ENCODE data around the gene TEKT1. TPM values are rescaled to one million over a fixed set of nuclear protein-coding genes. Genes with fewer than 3 reads are reported as not detected.

The TEKT1 gene
- polyA plus RNA-seq, 3 donors = 0.93 to 1.2 (median 0.94) TPM

DNA sequence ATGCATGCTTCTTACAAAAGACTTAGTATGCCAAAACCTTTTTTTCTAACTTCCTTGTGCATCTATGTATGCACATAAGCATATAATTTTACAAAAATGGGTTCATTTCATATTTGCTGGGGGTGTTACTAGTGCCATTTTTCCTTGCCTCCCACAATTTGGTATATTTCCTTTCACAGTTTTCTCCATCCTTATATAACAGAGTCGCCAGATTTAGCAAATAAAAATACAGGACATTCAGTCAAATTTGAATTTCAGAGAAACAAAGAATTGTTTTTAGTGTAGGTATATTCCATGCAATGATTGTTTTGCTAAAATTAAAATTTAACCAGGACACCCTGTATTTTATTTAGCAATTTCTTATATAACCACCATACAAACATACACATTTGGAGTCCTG is 59.5 kb downstream of the TEKT1 start:
- no peak for DNase-seq (ENCODE audit: low read depth in 3 of 3, low spot score in 2 of 3)

DNA sequence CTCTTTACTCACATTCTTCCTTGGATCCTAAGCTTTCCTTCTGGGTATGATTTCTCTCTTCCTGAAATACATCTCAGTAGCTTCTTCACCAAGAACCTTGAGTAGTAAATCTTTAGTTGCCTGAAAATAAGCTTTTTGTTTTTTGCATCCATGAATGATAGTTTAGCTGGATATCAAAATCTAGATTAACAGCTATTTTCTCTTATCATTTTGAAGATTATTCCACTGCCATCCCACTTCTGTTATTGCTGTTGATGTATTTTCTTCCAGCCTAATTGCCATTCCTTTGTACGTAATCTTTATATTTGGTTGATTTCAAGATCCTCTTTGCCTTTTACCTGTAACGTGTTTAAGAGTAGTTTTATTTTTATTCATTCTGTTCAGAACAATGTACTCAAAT is 63.1 kb downstream of the TEKT1 start:
- DNase-seq (ENCODE audit: low read depth in 3 of 3, low spot score in 2 of 3) = no peak

DNA sequence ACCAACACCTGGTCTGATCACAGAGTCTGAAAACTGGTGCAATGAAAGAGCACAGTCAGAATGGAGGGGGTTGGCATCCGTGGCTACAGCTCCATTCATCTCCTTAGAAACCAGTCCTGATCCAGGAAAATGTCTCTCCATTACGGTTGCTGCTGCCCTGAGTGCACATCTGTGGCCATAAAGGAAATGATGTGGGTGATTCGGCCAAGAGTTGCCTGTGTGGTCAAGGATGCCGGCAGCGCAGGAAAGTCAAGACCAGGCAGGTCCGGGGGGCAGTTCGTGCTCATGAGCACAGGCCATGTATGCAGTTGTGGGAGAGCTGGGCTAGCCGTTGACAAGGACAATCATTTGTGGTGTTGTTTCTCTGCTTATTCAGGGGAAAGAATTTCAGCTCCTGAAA is 69.8 kb downstream of the TEKT1 start:
- no peak for DNase-seq (ENCODE audit: low read depth in 3 of 3, low spot score in 2 of 3)

DNA sequence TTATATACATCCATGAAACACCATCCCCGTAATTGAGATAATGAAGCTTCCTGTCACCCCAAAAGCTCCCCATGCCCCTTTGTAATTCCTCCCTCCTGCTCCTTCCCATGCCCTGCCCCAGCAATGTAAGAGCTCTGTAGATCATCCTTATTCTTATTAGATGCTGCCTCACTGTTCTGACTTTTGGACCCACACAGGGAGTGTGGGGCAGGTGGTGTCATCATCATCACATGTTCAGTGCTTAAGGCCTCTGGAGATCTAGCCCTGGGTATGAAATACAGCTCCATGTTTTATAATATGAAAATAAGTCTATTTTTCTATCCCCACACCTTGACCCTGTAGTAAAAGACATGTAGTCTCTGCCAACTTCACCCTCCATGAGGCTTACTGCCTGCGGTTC is 73.8 kb downstream of the TEKT1 start:
- no peak for DNase-seq (ENCODE audit: low read depth in 3 of 3, low spot score in 2 of 3)

DNA sequence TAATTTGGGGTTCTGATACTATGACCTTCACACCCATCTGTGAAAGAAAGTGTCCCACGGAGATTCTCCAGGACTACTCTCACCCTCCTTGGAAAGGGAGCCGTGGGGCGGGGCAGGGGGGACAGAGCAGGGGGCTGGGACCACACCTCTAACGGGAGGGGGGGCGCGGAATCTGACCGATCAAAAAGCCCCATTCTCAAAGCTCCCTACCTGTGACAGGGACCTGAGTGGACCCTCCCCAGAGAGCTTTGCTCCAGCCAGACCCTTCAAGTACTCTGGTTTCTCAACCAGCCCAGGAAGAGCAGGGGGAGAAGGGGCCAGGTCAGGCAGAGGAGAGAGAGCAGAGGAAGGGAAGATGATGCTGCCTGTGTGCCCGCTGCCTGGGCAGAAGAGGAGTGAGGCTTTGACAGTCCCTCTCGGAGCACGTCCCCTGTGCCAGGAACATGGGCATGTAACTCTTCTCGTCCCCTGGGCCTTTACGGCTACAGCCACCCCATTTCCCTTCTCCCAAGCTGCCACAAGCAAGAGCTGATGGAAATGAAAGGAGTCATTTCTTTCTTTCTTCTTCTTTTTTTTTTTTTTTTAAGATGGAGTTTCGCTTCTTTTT is 75.0 kb downstream of the TEKT1 start:
- DNase-seq (ENCODE audit: low read depth in 3 of 3, low spot score in 2 of 3) = no peak

DNA sequence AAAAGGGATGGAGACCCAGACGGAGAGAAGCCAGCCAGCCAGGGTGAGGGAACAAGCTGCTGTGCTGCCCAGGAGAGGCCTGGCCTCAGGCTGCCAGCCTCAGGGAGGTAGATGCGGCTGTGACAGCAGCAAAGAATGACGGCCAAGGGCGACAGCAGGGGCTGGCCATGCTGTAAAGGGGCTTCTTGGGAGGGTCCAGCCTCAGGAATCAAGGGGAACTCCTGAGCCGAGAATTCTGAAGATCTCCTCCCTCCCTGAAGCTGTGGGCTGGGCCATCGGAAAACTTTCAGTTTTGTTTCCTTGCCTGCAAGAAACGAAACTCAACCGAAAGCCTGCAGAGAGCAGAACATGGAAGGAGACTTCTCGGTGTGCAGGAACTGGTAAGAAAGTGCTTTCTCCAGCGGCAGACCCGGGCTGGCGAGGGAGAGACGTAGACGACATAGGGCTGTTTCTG is 75.8 kb downstream of the TEKT1 start, which contains the start of gene XAF1:
Gene XAF1, plus strand, starts transcription at position 316 of the 454 bp plus-strand sequence. Its CDS starts 33 bp downstream, at position 349.
- DNase-seq (ENCODE audit: low read depth in 3 of 3, low spot score in 2 of 3) = no peak

DNA sequence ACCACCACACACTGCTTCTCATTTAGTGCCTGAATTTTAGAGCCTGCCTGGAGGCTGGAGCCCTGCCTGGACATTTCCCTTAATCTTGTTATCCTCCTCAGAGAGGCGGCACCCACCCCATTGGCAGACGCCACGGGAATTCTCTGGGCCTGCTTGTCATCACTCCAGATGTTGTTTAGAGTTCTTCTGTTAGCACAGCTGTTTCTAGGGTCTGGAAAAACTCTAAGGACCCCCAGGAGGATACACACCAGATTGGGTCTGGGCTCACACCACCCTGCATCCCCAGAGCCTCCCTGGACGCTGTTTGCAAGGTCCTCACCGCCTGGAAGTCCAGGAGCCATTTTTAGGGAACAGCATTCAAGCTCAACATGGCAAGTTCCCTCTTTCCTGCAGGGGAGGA is 76.2 kb downstream of the TEKT1 start:
- no peak for DNase-seq (ENCODE audit: low read depth in 3 of 3, low spot score in 2 of 3)

DNA sequence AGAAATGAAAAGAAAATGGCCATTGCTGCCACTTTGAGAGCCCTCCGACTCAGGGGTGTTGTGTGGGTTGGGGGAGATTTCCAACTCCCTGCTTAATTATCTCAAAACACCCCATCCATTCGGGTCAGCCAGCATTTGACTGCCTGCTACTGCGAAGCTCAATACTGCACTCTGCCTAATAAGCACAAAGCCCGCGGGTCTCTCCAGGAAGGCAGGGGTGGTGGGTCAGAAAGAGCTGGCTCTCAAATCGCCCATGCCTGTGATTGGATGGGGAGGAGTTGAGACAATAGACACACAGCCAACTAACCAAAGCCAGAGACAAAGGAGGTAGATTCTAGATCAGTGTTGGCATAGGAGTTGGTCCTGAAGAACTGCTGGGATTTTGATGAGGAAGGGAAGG is 78.0 kb downstream of the TEKT1 start:
- DNase-seq (ENCODE audit: low read depth in 3 of 3, low spot score in 2 of 3) = no peak

DNA sequence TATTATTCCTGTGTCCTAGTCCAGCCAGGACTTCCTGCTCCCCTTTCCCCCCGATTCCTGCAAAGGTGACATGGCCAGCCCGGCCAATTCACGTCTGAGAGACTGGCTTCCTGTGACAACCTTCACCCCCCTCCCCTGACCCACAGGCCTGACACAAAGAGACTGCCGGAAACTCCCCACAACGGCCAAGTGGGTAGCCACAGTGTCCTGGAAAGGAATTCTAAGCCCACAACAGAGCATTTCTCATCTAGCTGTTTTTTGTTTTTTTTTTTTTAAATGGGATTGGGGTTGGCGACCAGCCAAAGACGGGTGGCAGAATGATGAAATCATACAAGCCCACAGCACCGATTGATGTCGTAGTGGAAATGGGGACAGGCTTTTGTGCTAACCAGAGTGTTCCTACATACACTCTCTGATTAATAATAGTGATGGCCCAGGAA is 78.5 kb downstream of the TEKT1 start:
- DNase-seq (ENCODE audit: low read depth in 3 of 3, low spot score in 2 of 3) = no peak

DNA sequence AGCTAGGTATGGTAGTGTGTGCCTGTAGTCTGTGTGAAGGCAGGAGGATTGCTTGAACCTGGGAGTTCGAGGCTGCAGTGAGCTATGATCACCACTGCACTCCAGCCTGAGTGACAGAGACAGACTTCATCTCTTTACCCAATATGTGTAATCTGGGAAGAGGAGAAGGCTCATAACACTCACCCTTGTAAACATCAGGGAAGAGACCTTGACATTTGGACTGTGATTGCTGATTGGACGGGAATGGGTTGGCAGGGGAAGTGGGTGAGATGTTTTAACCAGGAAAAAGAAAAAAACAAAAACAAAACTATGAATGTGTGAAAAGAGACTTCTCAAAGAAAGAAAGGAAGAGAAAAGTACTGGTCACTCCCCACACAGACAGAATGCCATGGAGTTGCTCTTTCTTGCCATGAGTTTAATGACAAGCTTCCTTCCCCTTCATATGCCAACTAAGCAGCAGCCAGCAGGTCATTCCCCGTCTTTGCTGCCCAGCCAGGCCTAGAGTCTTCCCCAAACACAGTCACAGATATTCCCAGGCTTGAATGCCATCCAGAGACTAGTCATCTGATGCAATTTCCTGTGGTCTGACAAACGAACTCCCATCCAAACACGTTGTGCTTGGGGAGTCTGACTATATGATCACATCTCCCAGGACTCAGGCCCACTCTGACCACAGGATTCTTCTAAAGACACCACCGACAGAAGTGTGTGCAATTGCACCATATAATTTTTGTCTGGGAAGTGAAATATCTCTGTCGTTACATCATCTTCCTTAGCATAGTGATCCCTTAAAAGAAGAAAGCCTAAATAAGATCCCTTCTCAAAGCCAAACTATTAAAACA is 79.2 kb downstream of the TEKT1 start:
- DNase-seq (ENCODE audit: low read depth in 3 of 3, low spot score in 2 of 3) = no peak

DNA sequence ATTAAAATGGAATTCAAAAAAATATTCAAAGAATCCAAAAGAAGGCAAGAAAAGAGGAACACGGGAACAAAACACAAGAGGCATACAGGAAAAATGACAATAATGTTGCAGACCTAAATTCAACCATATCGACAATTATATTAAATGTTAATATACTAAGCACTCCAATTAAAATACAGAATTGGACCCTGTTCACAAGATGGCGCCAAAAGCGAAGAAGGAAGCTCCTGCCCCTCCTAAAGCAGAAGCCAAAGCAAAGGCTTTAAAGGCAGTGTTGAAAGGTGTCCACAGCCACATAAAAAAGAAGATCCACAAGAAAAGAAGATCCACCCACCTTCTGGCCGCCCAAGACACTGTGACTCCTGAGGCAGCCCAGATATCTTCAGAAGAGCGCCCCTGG is 82.0 kb downstream of the TEKT1 start:
- no peak for DNase-seq (ENCODE audit: low read depth in 3 of 3, low spot score in 2 of 3)

DNA sequence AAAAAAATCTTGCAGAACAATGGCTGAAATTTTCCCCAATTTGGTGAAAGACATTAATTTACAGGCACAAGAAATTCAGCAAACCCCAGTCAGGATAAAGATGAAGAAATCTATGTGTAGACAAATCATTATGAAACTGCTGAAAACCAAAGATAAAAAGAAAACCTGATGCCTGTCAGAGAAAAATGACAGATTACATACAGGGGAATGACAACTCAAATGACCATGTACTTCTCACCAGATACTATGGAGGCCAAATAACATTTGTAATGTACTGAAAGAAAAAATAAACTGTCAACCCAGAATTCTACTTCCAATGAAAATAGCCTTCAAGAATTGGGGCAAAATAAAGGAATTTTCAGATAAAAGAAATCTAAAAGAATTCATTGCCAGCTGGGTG is 82.9 kb downstream of the TEKT1 start:
- no peak for DNase-seq (ENCODE audit: low read depth in 3 of 3, low spot score in 2 of 3)

Other genes with a start within 250 kb of the TEKT1 start
- gene KIAA0753, start 191.0 kb downstream of the TEKT1 start, polyA plus RNA-seq (ENCODE audit: insufficient read length in 3 of 3) = 10 to 100 TPM; 29.7 to 37.7 (median 32.4) TPM
- 10 to 100 TPM; 86.9 to 98.5 (median 95.4) TPM for gene TXNDC17, start 190.7 kb downstream of the TEKT1 start, polyA plus RNA-seq (ENCODE audit: insufficient read length in 3 of 3)
- gene MED31, start 180.1 kb downstream of the TEKT1 start, polyA plus RNA-seq (ENCODE audit: insufficient read length in 3 of 3) = 10 to 100 TPM; 25.4 to 26.6 (median 26.2) TPM
- gene C17orf100, start 180.0 kb downstream of the TEKT1 start, polyA plus RNA-seq (ENCODE audit: insufficient read length in 3 of 3) = 10 to 100 TPM; 10.2 to 10.4 (median 10.3) TPM
- 1 to 10 TPM; 1.1 to 4.2 (median 1.9) TPM for gene SLC13A5, start 118.4 kb downstream of the TEKT1 start, polyA plus RNA-seq (ENCODE audit: insufficient read length in 3 of 3)
- gene XAF1, start 75.7 kb downstream of the TEKT1 start, polyA plus RNA-seq (ENCODE audit: insufficient read length in 3 of 3) = 1 to 10 TPM; 6.4 to 8.8 (median 7.3) TPM
- under 1 TPM in 2 of 3 donors, not detected in 1; 0.14 to 0.31 TPM for gene FBXO39, start 55.5 kb downstream of the TEKT1 start, polyA plus RNA-seq (ENCODE audit: insufficient read length in 3 of 3)
- gene ALOX12, start 164.3 kb upstream of the TEKT1 start, polyA plus RNA-seq (ENCODE audit: insufficient read length in 3 of 3) = 1 to 10 TPM; 1.8 to 2.8 (median 2.1) TPM
- gene RNASEK, start 180.9 kb upstream of the TEKT1 start, polyA plus RNA-seq (ENCODE audit: insufficient read length in 3 of 3) = 100 to 1,000 TPM; 162 to 188 (median 171) TPM
- 10 to 100 TPM; 25.3 to 27.7 (median 25.4) TPM for gene BCL6B, start 191.3 kb upstream of the TEKT1 start, polyA plus RNA-seq (ENCODE audit: insufficient read length in 3 of 3)
- gene SLC16A13, start 204.3 kb upstream of the TEKT1 start, polyA plus RNA-seq (ENCODE audit: insufficient read length in 3 of 3) = 1 to 10 TPM; 2.4 to 3.3 (median 2.4) TPM
- gene SLC16A11, start 212.4 kb upstream of the TEKT1 start, polyA plus RNA-seq (ENCODE audit: insufficient read length in 3 of 3) = under 1 TPM; 0.29 to 0.55 (median 0.34) TPM
- 1 to 10 TPM; 1.2 to 1.9 (median 1.6) TPM for gene CLEC10A, start 248.5 kb upstream of the TEKT1 start, polyA plus RNA-seq (ENCODE audit: insufficient read length in 3 of 3)